ENCODE results near the gene CCDC137. TPM values are rescaled to one million over a fixed set of nuclear protein-coding genes. Genes with fewer than 3 reads are reported as not detected.

Gene CCDC137
- total and polyA plus RNA-seq, 2 of the 13 experiments (the other 11 are each of a cell fraction or from before 2014, with no cell fraction given), result 14.6 to 39.1 TPM

GRCh38 chr17:81703747-81704654 is 37.5 kb downstream of the CCDC137 start (continued):
- TF ChIP-seq ZHX2 (IDR thresholded peaks at IDR 0.05; ENCODE audit: low read depth), result no peak
- TF ChIP-seq ZHX2 (CRISPR knock-in tag; IDR thresholded peaks at IDR 0.05; ENCODE audit: borderline replicate concordance), result peak; percentile 13; the same call in 1 of the 2 replicates
- no peak for TF ChIP-seq ZNF333 (CRISPR knock-in tag; IDR thresholded peaks at IDR 0.05; ENCODE audit: borderline replicate concordance)
- no peak for TF ChIP-seq ESRRA (CRISPR knock-in tag; IDR thresholded peaks at IDR 0.05; ENCODE audit: low read depth)
- TF ChIP-seq ZNF3 (CRISPR knock-in tag; IDR thresholded peaks at IDR 0.05), result no peak
- 0 out of 2 replicates have a peak, but pooled peaks have one; percentile 10 for TF ChIP-seq ZFP82 (CRISPR knock-in tag; IDR thresholded peaks at IDR 0.05; ENCODE audit: borderline replicate concordance)
- 0 out of 2 replicates have a peak, but pooled peaks have one; percentile 10 for TF ChIP-seq ZNF180 (CRISPR knock-in tag; IDR thresholded peaks at IDR 0.05; ENCODE audit: borderline replicate concordance, low read depth)
- TF ChIP-seq CENPT (CRISPR knock-in tag; IDR thresholded peaks at IDR 0.05; ENCODE audit: low read depth), result no peak
- 0 out of 2 replicates have a peak, but pooled peaks have one; percentile 7 for TF ChIP-seq CCDC6 (CRISPR knock-in tag; IDR thresholded peaks at IDR 0.05)
- peak; percentile 19; the same call in 1 of the 2 replicates for TF ChIP-seq ZNF432 (CRISPR knock-in tag; IDR thresholded peaks at IDR 0.05; ENCODE audit: borderline replicate concordance)
- 0 out of 2 replicates have a peak, but pooled peaks have one; percentile 25 for TF ChIP-seq MLXIP (CRISPR knock-in tag; IDR thresholded peaks at IDR 0.05; ENCODE audit: borderline replicate concordance)
- TF ChIP-seq ZNF878 (CRISPR knock-in tag; IDR thresholded peaks at IDR 0.05), result no peak
- no peak for TF ChIP-seq ZNF557 (CRISPR knock-in tag; IDR thresholded peaks at IDR 0.05)
- TF ChIP-seq ZNF672 (CRISPR knock-in tag; IDR thresholded peaks at IDR 0.05), result 0 out of 2 replicates have a peak, but pooled peaks have one; percentile 63
- no peak for TF ChIP-seq ZNF350 (CRISPR knock-in tag; IDR thresholded peaks at IDR 0.05; ENCODE audit: borderline replicate concordance, low read depth)
- TF ChIP-seq HNF4A (CRISPR knock-in tag; IDR thresholded peaks at IDR 0.05), result peak; percentile 29; the same call in 1 of the 2 replicates
- peak; percentile 18 for TF ChIP-seq XRCC5 (optimal IDR thresholded peaks at IDR 0.05; ENCODE audit: low read length)
- TF ChIP-seq, protein P1, sequence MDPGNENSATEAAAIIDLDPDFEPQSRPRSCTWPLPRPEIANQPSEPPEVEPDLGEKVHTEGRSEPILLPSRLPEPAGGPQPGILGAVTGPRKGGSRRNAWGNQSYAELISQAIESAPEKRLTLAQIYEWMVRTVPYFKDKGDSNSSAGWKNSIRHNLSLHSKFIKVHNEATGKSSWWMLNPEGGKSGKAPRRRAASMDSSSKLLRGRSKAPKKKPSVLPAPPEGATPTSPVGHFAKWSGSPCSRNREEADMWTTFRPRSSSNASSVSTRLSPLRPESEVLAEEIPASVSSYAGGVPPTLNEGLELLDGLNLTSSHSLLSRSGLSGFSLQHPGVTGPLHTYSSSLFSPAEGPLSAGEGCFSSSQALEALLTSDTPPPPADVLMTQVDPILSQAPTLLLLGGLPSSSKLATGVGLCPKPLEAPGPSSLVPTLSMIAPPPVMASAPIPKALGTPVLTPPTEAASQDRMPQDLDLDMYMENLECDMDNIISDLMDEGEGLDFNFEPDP (CRISPR knock-in tag; conservative IDR thresholded peaks at IDR 0.05), result 0 out of 2 replicates have a peak, but pooled peaks have one; percentile 85
